H1 (cell line): Measurements from ENCODE around the gene ZNF586. TPM values are rescaled to one million over a fixed set of nuclear protein-coding genes. Genes with fewer than 3 reads are reported as not detected.

Experiments used
- CTCF ChIA-PET: fragments of 300-600 bp; sonication (Branson Sonifier 250); formaldehyde crosslinking; loops from one replicate; lab custom pipeline; 2021; ENCODE audit not compliant: partially characterized antibody; lab: Charles Lee
- POLR2A ChIA-PET: fragments of 300-600 bp; sonication (Branson Sonifier 250); formaldehyde crosslinking; loops from one replicate; lab custom pipeline; 2021; ENCODE audit warnings: inconsistent platforms; ENCODE audit not compliant: partially characterized antibody; lab: Charles Lee
- DNase-seq, 2 experiments: peaks; one replicate each; pipeline versions ENCODE4 v3.0.0 to v3.0.0-alpha.2; 2010 to 2022; ENCODE audit warnings: low spot score in 2 of 2, low read depth in 1 of 2, mixed read lengths in 1 of 2
- FAIRE-seq: peaks from 2 replicates; lab custom pipeline; 2011; peaks lifted over from hg19 to GRCh38; lab: Jason Lieb, UNC
- H2AFZ ChIP-seq: 2 replicates; pipeline ENCODE4 v1.8.1; 2012; ENCODE audit warnings: low read length, inconsistent platforms
- H2AK5ac ChIP-seq: 2 replicates; pipeline ENCODE4 v1.6.1; 2013; ENCODE audit warnings: low read depth, low read length
- H2BK120ac ChIP-seq: replicated peaks from 2 replicates; pipeline ENCODE3; 2013; ENCODE audit warnings: low read depth, low read length, inconsistent platforms
- H2BK12ac ChIP-seq: 2 replicates; pipeline ENCODE4 v1.6.1; 2013; ENCODE audit warnings: low read depth, low read length
- H2BK15ac ChIP-seq: 2 replicates; pipeline ENCODE4 v1.6.1; 2013; ENCODE audit warnings: low read length
- H2BK20ac ChIP-seq: 2 replicates; pipeline ENCODE4 v1.6.1; 2013; ENCODE audit warnings: low read length
- H2BK5ac ChIP-seq: 2 replicates; pipeline ENCODE4 v1.6.1; 2013; ENCODE audit warnings: low read depth, low read length
- H3K14ac ChIP-seq: 2 replicates; pipeline ENCODE4 v1.6.1; 2013; ENCODE audit warnings: inconsistent platforms; ENCODE audit not compliant: insufficient read length
- H3K18ac ChIP-seq: 2 replicates; pipeline ENCODE4 v1.6.1; 2013; ENCODE audit warnings: low read length; ENCODE audit errors: extremely low read depth
- H3K23ac ChIP-seq: 2 replicates; pipeline ENCODE4 v1.6.1; 2013; ENCODE audit warnings: inconsistent platforms; ENCODE audit not compliant: insufficient read length
- H3K23me2 ChIP-seq: 2 replicates; pipeline ENCODE4 v1.6.1; 2013; ENCODE audit warnings: low read depth, low read length
- H3K27ac ChIP-seq: 2 replicates; pipeline ENCODE4 v1.6.1; 2011; ENCODE audit warnings: low read depth, low read length, inconsistent platforms
- H3K27me3 ChIP-seq, 4 experiments: replicated peaks in 1 of 4; 1 replicate in 1 of 4; 2 replicates in 3 of 4; pipeline versions ENCODE4 v1.6.1 to v1.8.1; 2011 to 2013; ENCODE audit warnings: low read length in 3 of 4, mild to moderate bottlenecking in 3 of 4, inconsistent platforms in 2 of 4, mixed read lengths in 2 of 4, moderate library complexity in 1 of 4; ENCODE audit not compliant: control insufficient read depth in 3 of 4, insufficient read depth in 3 of 4; ENCODE audit errors: extremely low read depth in 1 of 4
- H3K36me3 ChIP-seq, 4 experiments: 2 replicates each; pipeline versions ENCODE4 v1.6.1 to v1.8.1; 2011 to 2013; ENCODE audit warnings: mild to moderate bottlenecking in 4 of 4, low read length in 3 of 4, moderate library complexity in 2 of 4, control low read depth in 1 of 4, inconsistent platforms in 1 of 4; ENCODE audit not compliant: insufficient read depth in 4 of 4, control insufficient read depth in 2 of 4
- H3K4ac ChIP-seq: replicated peaks from 2 replicates; pipeline ENCODE3; 2013; ENCODE audit warnings: low read length, low read depth, mixed read lengths, inconsistent platforms; ENCODE audit not compliant: insufficient read length
- H3K4me1 ChIP-seq, 4 experiments: replicated peaks in 1 of 4; 1 replicate in 1 of 4; 2 replicates in 3 of 4; pipeline versions ENCODE4 v1.6.1 to v1.8.1; 2011 to 2013; ENCODE audit warnings: low read length in 3 of 4, inconsistent platforms in 2 of 4, mixed read lengths in 1 of 4; ENCODE audit not compliant: insufficient read depth in 4 of 4, control insufficient read depth in 3 of 4
- H3K4me2 ChIP-seq, 2 experiments: 2 replicates each; pipeline versions ENCODE4 v1.6.1 to v1.8.1; 2011 to 2013; ENCODE audit warnings: low read depth in 2 of 2, low read length in 2 of 2, control low read depth in 1 of 2, inconsistent platforms in 1 of 2, mild to moderate bottlenecking in 1 of 2; ENCODE audit not compliant: insufficient read depth in 1 of 2
- H3K4me3 ChIP-seq, 4 experiments: fragments of 200-600, 300-600 bp in 1 of 4; sonication (generic), shearing (Covaris generic), sonication (Bioruptor Twin) in 1 of 4; 2 replicates each; pipeline versions ENCODE4 v1.5.1 to v1.8.1; 2011 to 2016; ENCODE audit warnings: low read length in 4 of 4, low read depth in 3 of 4, control low read depth in 2 of 4, inconsistent platforms in 2 of 4, mild to moderate bottlenecking in 2 of 4, mixed read lengths in 1 of 4, moderate library complexity in 1 of 4; ENCODE audit not compliant: insufficient read depth in 2 of 4; ENCODE audit errors: extremely low read depth in 1 of 4
- H3K56ac ChIP-seq: replicated peaks from 2 replicates; pipeline ENCODE3; 2013; ENCODE audit warnings: low read depth, mild to moderate bottlenecking, mixed read lengths, low read length, inconsistent platforms; ENCODE audit not compliant: insufficient read length
- H3K79me1 ChIP-seq: 2 replicates; pipeline ENCODE4 v1.6.1; 2013; ENCODE audit warnings: low read depth, low read length, control low read depth
- H3K79me2 ChIP-seq, 2 experiments: 2 replicates each; pipeline versions ENCODE4 v1.6.1 to v1.8.1; 2012 to 2013; ENCODE audit warnings: low read length in 2 of 2, mild to moderate bottlenecking in 2 of 2, inconsistent platforms in 1 of 2; ENCODE audit not compliant: insufficient read depth in 2 of 2, control insufficient read depth in 1 of 2
- H3K9ac ChIP-seq, 4 experiments: replicated peaks in 1 of 4; 1 replicate in 1 of 4; 2 replicates in 3 of 4; pipeline versions ENCODE4 v1.6.1 to v1.8.1; 2011 to 2013; ENCODE audit warnings: low read depth in 3 of 4, low read length in 3 of 4, control low read depth in 2 of 4, mild to moderate bottlenecking in 2 of 4, moderate library complexity in 2 of 4, inconsistent platforms in 1 of 4; ENCODE audit errors: extremely low read depth in 1 of 4
- H3K9me3 ChIP-seq, 2 experiments: 2 replicates each; pipeline versions ENCODE4 v1.6.1 to v1.8.1; 2012 to 2013; ENCODE audit warnings: mild to moderate bottlenecking in 2 of 2, moderate library complexity in 2 of 2, control low read depth in 1 of 2, inconsistent platforms in 1 of 2, low read depth in 1 of 2, low read length in 1 of 2, mixed read lengths in 1 of 2; ENCODE audit not compliant: insufficient read depth in 2 of 2
- H4K20me1 ChIP-seq, 2 experiments: replicated peaks in 1 of 2; 2 replicates each; pipeline versions ENCODE3 to v1.8.1; 2011 to 2013; ENCODE audit warnings: inconsistent platforms in 2 of 2, low read length in 2 of 2, mild to moderate bottlenecking in 1 of 2; ENCODE audit not compliant: insufficient read depth in 2 of 2, control insufficient read depth in 1 of 2
- H4K5ac ChIP-seq: 2 replicates; pipeline ENCODE4 v1.6.1; 2013; ENCODE audit warnings: low read length, low read depth, mixed read lengths, inconsistent platforms; ENCODE audit not compliant: insufficient read length
- H4K8ac ChIP-seq: 2 replicates; pipeline ENCODE4 v1.8.0; 2013; ENCODE audit warnings: mild to moderate bottlenecking, moderate library complexity, low read length, inconsistent platforms; ENCODE audit not compliant: insufficient read depth; ENCODE audit errors: extremely low read depth
- H4K91ac ChIP-seq: replicated peaks from 2 replicates; pipeline ENCODE3; 2013; ENCODE audit warnings: low read length, mixed read lengths, inconsistent platforms; ENCODE audit not compliant: insufficient read length
- ASH2L ChIP-seq: fragments of 200-600, 300-600 bp; sonication (generic); IDR thresholded peaks from one replicate; pipeline ENCODE4 v1.7.1; 2017; ENCODE audit warnings: low read length
- BACH1 ChIP-seq: IDR thresholded peaks from 2 replicates; pipeline ENCODE4 v1.6.1; 2012; ENCODE audit warnings: low read length, improper control_type of control experiment
- CHD2 ChIP-seq: IDR thresholded peaks from 2 replicates; pipeline ENCODE4 v1.6.1; 2012; ENCODE audit warnings: low read length, improper control_type of control experiment
- CREB1 ChIP-seq: IDR thresholded peaks from 2 replicates; pipeline ENCODE4 v1.6.1; 2012; ENCODE audit warnings: inconsistent platforms
- EZH2 ChIP-seq: fragments of 200-600 bp; sonication (generic); IDR thresholded peaks from 2 replicates; pipeline ENCODE4 v1.7.1; 2012; ENCODE audit warnings: low read depth, mild to moderate bottlenecking, moderate library complexity, low read length, inconsistent platforms; ENCODE audit not compliant: severe bottlenecking
- FOSL1 ChIP-seq: IDR thresholded peaks from 2 replicates; pipeline ENCODE4 v1.6.1; 2011; ENCODE audit warnings: mild to moderate bottlenecking, low read depth, low read length, moderate library complexity; ENCODE audit not compliant: insufficient read depth
- GABPA ChIP-seq: IDR thresholded peaks from 2 replicates; pipeline ENCODE4 v1.6.1; 2011; ENCODE audit warnings: mild to moderate bottlenecking, low read length, moderate library complexity, borderline replicate concordance; ENCODE audit not compliant: insufficient read depth
- POLR2A ChIP-seq, 2 experiments: IDR thresholded peaks; 1 replicate in 1 of 2; 2 replicates in 1 of 2; pipeline ENCODE4 v1.6.1; 2011; ENCODE audit warnings: low read depth in 2 of 2, low read length in 2 of 2, mild to moderate bottlenecking in 2 of 2; ENCODE audit errors: control extremely low read depth in 1 of 2
- RAD21 ChIP-seq, 2 experiments: IDR thresholded peaks in 1 of 2; conservative IDR thresholded peaks in 1 of 2; 2 replicates each; pipeline ENCODE4 v1.6.1; 2011; ENCODE audit warnings: low read depth in 2 of 2, low read length in 2 of 2, improper control_type of control experiment in 1 of 2, inconsistent platforms in 1 of 2, mild to moderate bottlenecking in 1 of 2, moderate library complexity in 1 of 2
- WGBS, 2 experiments: shearing (Covaris generic) in 1 of 2; methylation state at CpG; one replicate each; pipeline versions ENCODE4 v1.1.6 to v1.1.7; 2013 to 2015; ENCODE audit warnings: low lambda C conversion rate in 2 of 2, mixed read lengths in 2 of 2, inconsistent platforms in 1 of 2, low coverage in 1 of 2, missing lambda C conversion rate in 1 of 2; ENCODE audit not compliant: insufficient replicate concordance in 2 of 2, insufficient coverage in 1 of 2, insufficient read length in 1 of 2; ENCODE audit errors: extremely low coverage in 1 of 2, missing lambda C conversion rate in 1 of 2; 5-methylcytosine and 5-hydroxymethylcytosine counted together
- polyA plus RNA-seq, 7 experiments: library from polyadenylated mRNA; depleted of rRNA in 3 of 7; stranded (reverse) in 5 of 7; unstranded in 2 of 7; fragments of >200 nt in 5 of 7; fragments of 200-250 nt in 2 of 7; gene quantifications; 1 replicate in 5 of 7; 2 replicates in 1 of 7; 4 replicates in 1 of 7; pipeline versions ENCODE4 v1.2.1 to v1.2.3, GENCODE V29; 2011 to 2013; ENCODE audit warnings: missing spikeins in 2 of 7, mixed read lengths in 2 of 7
- total RNA-seq: library from RNA; stranded (reverse); fragmentation: NEBNext Ultra II Directional; extraction: Animal tissue kit (Norgen Biotek cat#: 25700); gene quantifications from 2 replicates; pipeline ENCODE4 v1.2.1, GENCODE V29; 2021
- TF ChIP-seq, protein P1 (sequence below): IDR thresholded peaks from 2 replicates; pipeline ENCODE4 v1.6.1; 2012; ENCODE audit warnings: inconsistent platforms
- TF ChIP-seq, protein P2 (sequence below), 3 experiments: IDR thresholded peaks; 1 replicate in 2 of 3; 2 replicates in 1 of 3; pipeline versions ENCODE4 v1.5.1 to v1.6.1; 2011; ENCODE audit warnings: low read length in 3 of 3, mild to moderate bottlenecking in 3 of 3, inconsistent platforms in 2 of 3, low read depth in 1 of 3, moderate library complexity in 1 of 3; ENCODE audit not compliant: insufficient read depth in 1 of 3; ENCODE audit errors: control extremely low read depth in 1 of 3

ZNF586 gene
- total and polyA plus RNA-seq, 2 of the 8 experiments (the other 6 are each of a cell fraction or from before 2014, with no cell fraction given), result 8.1 to 15.5 TPM

GRCh38 chr19:57759096-57759495, 10.4 kb upstream of the ZNF586 start:
- no peak for TF ChIP-seq RAD21 (IDR thresholded peaks at IDR 0.05 in 1 of 2, conservative IDR thresholded peaks at IDR 0.05 in 1 of 2; ENCODE audit: low read depth in 2 of 2, low read length in 2 of 2)
- TF ChIP-seq CHD2, result no peak
- no peak for TF ChIP-seq FOSL1
- TF ChIP-seq ASH2L, result no peak
- TF ChIP-seq CREB1, result no peak
- no peak for TF ChIP-seq BACH1
- no peak for TF ChIP-seq POLR2A (IDR thresholded peaks at IDR 0.05; ENCODE audit: control extremely low read depth in 1 of 2, low read depth in 2 of 2, low read length in 2 of 2)
- TF ChIP-seq EZH2, result no peak
- TF ChIP-seq, protein P1, sequence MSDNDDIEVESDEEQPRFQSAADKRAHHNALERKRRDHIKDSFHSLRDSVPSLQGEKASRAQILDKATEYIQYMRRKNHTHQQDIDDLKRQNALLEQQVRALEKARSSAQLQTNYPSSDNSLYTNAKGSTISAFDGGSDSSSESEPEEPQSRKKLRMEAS, result no peak
- TF ChIP-seq, protein P2, sequence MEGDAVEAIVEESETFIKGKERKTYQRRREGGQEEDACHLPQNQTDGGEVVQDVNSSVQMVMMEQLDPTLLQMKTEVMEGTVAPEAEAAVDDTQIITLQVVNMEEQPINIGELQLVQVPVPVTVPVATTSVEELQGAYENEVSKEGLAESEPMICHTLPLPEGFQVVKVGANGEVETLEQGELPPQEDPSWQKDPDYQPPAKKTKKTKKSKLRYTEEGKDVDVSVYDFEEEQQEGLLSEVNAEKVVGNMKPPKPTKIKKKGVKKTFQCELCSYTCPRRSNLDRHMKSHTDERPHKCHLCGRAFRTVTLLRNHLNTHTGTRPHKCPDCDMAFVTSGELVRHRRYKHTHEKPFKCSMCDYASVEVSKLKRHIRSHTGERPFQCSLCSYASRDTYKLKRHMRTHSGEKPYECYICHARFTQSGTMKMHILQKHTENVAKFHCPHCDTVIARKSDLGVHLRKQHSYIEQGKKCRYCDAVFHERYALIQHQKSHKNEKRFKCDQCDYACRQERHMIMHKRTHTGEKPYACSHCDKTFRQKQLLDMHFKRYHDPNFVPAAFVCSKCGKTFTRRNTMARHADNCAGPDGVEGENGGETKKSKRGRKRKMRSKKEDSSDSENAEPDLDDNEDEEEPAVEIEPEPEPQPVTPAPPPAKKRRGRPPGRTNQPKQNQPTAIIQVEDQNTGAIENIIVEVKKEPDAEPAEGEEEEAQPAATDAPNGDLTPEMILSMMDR (IDR thresholded peaks at IDR 0.05; ENCODE audit: control extremely low read depth in 1 of 3, insufficient read depth in 1 of 3, low read depth in 1 of 3, low read length in 3 of 3), result no peak
- no peak for TF ChIP-seq GABPA
- Histone ChIP-seq H3K23me2 (no peaks in the 10 kb centered on the region), H2BK20ac (no peak overlapping the region), H4K91ac (no peak overlapping the region), H3K56ac (no peak overlapping the region), H3K4me1 (no peaks in the 10 kb centered on the region), H3K4me2 (no peak overlapping the region), H4K20me1 (peaks cover 0 to 7% of the 10 kb centered on the region in 2 experiments), H3K27me3 (no peaks in the 10 kb centered on the region), H3K4me3 (no peak overlapping the region), H2BK15ac (no peak overlapping the region), H3K36me3 (peaks cover 18 to 54% (median 39%) of the 10 kb centered on the region in 4 experiments), H4K5ac (no peak overlapping the region), H3K18ac (no peak overlapping the region), H3K79me1 (no peaks in the 10 kb centered on the region), H2AFZ (no peak overlapping the region), H3K9me3 (no peaks in the 10 kb centered on the region), H3K4ac (no peak overlapping the region), H3K23ac (no peak overlapping the region), H2BK12ac (no peak overlapping the region), H4K8ac (no peak overlapping the region), H2BK120ac (no peak overlapping the region), H3K27ac (no peak overlapping the region), H3K9ac (no peak overlapping the region), H2AK5ac (no peak overlapping the region), H3K79me2 (no peaks in the 10 kb centered on the region), H3K14ac (no peak overlapping the region), H2BK5ac (no peak overlapping the region)
- ChIA-PET CTCF (interaction anchor here (0.6 kb wide), 1 partner anchor 19 kb away, joined by 3 read pairs; no protein-coding TSS in a partner anchor), POLR2A (interaction anchor here (0.6 to 2.2 kb wide), 4 partner anchors 11 to 71 kb away, joined by 3 to 10 read pairs (median 4); partner anchors contain the start of genes ZNF586, ZNF587B and ZNF776)
- WGBS, 2 experiments, result 91% methylated on average over 2 of the region's 2 CpGs; no CpG with 5 or more reads in 1 of the 2 experiments
- DNase-seq (no peak), FAIRE-seq (no peak)
